GM21447 (cell line): ENCODE results near the gene CDC45.

Experiments used
- ATAC-seq: cut with Tn5 transposase; IDR thresholded peaks from one replicate; pipeline ENCODE4 v1.9.1; 2021; ENCODE audit not compliant: unreplicated experiment

Gene CDC45

DNA sequence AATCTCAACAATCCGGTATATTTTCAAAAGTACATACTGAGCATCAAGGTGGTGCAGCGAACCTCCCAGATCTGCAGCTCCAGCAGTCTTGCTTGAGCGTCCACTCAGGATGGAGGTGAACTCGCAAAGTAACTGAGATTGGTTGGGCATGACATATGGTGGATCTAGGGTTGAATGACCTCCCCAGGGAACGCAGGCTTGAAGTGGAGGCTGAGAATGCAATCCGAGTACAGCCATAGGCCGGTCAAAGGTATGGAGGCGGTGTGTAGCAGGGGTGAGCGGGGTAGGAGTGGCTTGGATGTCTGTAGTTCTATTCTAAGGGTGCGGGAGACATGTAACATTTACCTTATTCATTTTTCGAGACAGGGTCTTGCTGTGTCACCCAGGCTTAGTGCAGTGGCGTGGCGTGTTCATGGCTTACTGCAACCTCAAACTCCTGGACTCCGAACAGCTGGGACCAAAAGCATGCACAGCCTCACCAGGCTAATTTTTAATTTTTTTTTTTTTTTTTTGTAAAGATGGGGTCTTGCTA, 31.6 kb upstream of the CDC45 start:
- ATAC-seq: no peak

- no peak for ATAC-seq
Observed at GRCh38 chr22:19448739-19449421, 30.8 kb upstream of the CDC45 start.

GRCh38 chr22:19449422-19449767, 30.3 kb upstream of the CDC45 start:
- ATAC-seq: no peak

GRCh38 chr22:19450363-19451175, 29.2 kb upstream of the CDC45 start:
- ATAC-seq: no peak

GRCh38 chr22:19451570-19451969, 28.1 kb upstream of the CDC45 start:
- ATAC-seq: no peak

DNA sequence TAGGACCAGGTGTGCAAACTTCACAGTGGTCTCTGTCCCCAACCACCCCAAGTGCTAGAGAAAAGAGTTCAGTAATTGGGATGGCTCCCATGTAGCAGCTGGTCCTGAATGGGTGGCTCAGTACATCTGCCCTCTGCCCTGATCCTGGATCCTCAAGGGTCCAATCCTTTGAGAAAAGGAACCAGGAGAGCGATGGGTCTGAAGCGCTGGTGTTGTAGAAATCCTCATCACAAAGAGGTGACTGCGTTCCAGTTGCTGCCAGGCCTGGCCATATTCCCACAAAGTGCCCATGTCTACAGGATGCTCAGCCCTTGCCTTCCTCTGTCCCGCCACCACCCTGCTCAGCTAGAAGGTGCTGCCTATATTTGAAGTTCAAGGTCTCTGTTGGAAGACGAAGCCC, 26.0 kb upstream of the CDC45 start:
- no peak for ATAC-seq

GRCh38 chr22:19454156-19454555, 25.6 kb upstream of the CDC45 start:
- no peak for ATAC-seq

GRCh38 chr22:19455033-19455432, 24.7 kb upstream of the CDC45 start:
- no peak for ATAC-seq

GRCh38 chr22:19455585-19456370, 23.9 kb upstream of the CDC45 start:
- ATAC-seq: no peak

DNA sequence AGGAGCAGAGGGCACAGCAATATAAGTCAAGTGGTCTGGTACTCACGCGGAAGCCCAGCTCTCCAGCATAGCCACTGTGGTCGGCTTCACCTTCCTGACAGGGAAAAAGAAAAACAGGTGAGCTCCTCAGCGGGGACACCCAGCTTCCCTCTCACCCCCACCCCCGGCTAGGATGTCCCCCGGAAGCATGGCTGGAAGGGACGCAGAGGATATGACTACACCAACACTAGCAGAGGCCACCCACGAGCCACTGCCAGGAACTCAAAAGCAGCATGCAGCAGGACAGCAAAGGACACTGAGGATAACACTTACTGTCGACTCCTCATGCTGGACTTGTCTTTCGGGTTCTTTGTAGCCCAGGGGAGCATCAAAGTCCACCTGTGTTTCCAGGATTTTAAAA, 23.2 kb upstream of the CDC45 start:
- ATAC-seq: no peak

DNA sequence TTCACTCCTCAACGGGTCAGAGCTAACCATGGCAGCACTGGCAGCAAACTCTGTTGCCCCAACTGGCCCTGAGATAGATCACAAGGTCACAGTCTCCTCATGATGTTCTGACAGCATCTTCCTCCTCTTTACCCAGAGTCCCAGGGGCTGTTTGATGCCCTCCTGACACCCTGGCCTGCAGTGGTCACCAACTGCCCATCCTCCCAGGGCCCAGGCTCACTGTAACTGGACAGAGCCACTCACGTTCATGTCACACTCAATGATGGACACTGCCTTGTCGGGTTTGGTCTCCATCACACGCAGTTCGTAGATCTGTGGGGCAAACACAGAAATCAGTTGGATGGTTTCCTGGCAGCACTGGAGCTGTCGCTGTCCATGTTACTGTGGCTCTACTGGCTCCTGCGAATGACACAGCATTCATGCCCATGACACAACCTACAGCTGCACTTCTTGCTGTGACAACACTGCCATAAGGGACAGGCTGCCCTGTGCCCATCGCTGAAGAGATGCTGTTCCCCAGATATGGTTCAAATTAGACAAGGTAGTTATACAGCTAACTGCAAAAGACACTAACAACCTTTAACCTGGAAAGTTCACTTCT, 21.8 kb upstream of the CDC45 start:
- no peak for ATAC-seq

DNA sequence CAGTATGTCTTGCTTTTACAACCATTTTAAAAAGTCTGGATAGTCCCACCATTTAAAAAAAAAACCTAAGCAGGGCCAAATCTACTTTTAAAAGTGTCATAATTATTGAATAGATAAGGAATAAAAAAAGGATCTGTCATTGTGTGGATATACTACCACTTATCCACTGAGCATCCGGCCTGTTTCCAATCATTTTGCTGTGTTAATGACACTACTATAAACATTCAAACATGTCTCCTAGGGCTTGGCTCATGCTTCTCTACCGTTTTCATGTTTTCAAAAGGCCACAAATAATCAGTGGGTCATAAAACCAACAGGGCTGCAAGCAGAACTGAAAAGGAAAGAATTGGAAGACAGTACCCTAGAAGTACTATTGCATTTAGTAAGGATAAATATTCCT, 19.7 kb upstream of the CDC45 start:
- no peak for ATAC-seq

GRCh38 chr22:19461506-19461905, 18.2 kb upstream of the CDC45 start:
- ATAC-seq: no peak

DNA sequence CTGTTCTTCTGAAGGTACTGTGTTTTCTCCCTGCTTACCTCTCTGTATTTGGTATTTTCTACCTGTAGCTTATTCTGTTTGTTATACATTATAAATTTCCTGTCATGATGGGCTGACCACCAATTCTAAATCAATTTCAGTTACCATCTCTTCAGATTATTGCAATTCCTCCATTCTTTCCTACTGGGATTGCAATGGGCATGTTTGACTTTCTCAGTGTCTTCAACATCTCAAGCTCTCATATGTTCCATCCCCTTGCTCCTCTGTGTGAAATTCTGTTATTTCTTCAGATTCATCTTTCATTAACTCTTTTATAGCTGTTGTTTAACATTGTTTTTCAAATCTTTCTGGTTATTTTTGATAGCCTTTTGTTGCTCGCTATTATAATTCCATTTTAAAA, 16.7 kb upstream of the CDC45 start:
- no peak for ATAC-seq

GRCh38 chr22:19463491-19464469, 15.9 kb upstream of the CDC45 start:
- ATAC-seq: no peak

DNA sequence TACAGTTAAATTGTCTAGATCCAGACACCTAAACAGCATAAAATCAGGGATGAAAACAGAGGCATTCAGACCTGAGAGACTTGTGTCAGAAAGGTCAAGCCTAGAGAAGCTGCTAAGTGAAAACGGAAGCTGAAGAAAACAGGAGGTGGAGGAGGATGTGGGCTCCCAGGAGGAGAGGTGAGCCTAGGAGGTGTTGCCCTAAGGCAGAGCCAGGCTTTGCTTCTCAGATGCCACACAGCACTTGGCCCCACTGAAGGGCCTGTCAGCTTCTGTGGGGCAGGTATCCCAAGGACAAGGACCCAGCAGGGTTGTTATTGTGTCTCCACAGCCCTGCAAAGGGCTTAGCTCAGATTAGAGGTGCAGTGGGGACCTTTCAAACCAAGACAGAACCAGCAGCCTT, 15.2 kb upstream of the CDC45 start:
- no peak for ATAC-seq

DNA sequence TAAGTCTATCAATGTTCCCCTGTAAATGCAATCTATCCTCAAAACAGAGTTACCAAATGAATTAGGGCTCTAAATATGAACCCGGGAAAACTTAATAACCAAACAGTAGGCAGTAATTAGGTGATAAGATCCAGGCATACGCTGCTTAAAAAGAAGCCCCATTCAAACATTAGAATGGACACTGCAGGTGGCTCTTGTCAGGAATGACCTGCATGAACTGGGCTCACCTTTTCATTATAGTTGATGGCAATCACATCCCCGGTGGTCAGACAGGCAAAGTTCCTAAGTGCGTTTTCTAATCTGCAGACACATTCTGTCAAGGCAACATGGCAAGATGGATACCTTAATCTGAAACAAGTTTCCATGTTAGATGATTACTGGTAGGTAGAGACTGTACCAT, 14.7 kb upstream of the CDC45 start:
- ATAC-seq: no peak

GRCh38 chr22:19466126-19466716, 13.5 kb upstream of the CDC45 start:
- ATAC-seq: no peak

DNA sequence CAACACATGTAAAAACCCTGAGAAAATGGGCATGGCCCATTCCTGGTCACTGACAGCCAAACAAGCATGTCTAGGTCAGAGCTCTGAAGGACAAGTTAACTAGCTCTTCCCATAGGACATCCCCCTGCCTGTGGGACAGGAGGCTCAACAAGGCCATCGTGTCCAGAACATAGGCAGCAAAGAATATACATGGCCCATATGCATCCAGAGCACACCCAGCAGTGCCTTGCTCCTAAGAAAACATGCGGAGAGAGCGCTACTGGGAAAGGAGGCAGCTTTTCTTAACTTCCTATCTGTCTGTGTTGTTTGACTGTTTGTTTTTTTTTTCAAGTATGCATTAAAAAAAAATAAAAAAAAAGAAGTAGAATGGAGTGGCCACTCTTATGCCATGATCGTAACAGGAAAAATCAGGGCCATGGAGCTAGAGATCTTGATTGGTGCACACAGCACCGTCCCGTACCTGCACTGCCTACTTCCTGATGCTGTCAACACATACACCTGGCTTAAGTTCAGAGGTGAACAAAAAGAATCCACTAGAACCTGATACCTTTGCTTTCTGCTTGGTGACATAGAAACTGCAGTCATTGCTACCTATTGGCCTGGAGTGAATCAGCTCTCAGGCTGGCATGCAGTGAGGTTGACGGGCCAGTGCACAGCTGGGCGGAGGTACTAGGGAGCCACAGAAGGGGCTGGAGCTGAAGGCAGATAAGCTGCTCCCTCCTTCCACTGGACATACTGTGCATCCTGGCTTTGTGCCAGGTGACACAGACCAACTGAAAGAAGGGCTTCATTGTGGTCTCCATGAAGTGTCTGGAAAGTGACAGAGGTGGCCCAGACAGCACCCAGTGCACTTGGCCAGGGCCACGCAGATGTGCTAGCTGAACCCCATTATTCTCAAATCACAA, 12.6 kb upstream of the CDC45 start:
- no peak for ATAC-seq
